ENCODE data around the gene PLVAP.

- TF ChIP-seq CTCF (IDR thresholded peaks at IDR 0.05) = no peak
- no peak for TF ChIP-seq TCF7L2 (IDR thresholded peaks at IDR 0.05; ENCODE audit: low read depth, low read length)
- TF ChIP-seq POLR2AphosphoS5 (IDR thresholded peaks at IDR 0.05; ENCODE audit: low read depth, low read length) = no peak
- no peak for TF ChIP-seq REST (IDR thresholded peaks at IDR 0.05; ENCODE audit: insufficient read depth in 1 of 2, low read depth in 2 of 2, low read length in 1 of 2)
- TF ChIP-seq SIN3A (IDR thresholded peaks at IDR 0.05; ENCODE audit: borderline replicate concordance, insufficient read depth, low read depth, low read length) = no peak
These were observed 44.2 kb downstream of the PLVAP start for GRCh38 chr19:17332677-17333581.
